HG03139 (cell line): ENCODE measurements around the gene ALDH18A1.

ENCODE experiments used
- ATAC-seq: cut with Tn5 transposase; IDR thresholded peaks from one replicate; pipeline ENCODE4 v1.9.1; 2021; ENCODE audit not compliant: unreplicated experiment

The ALDH18A1 gene

DNA sequence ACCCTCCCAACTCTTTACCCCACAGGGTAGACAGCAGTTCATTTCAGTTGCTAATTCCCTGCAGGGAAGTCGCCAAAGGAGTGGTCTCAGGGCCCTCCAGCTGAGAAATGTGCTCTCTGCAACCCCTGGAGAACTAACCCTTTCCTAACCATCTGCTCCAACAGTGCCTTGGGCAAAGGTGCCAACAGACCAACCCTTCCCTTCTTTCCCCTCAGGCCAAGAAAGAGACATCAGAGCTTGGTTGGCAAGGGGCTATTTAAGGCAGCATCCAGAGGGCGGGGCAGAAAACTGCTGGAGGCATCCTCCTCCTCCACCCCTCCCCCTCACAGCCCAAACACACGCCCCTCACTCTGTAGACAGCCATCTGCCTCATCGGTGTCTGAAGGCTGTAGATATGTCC, 97.0 kb downstream of the ALDH18A1 start:
- no peak for ATAC-seq

DNA sequence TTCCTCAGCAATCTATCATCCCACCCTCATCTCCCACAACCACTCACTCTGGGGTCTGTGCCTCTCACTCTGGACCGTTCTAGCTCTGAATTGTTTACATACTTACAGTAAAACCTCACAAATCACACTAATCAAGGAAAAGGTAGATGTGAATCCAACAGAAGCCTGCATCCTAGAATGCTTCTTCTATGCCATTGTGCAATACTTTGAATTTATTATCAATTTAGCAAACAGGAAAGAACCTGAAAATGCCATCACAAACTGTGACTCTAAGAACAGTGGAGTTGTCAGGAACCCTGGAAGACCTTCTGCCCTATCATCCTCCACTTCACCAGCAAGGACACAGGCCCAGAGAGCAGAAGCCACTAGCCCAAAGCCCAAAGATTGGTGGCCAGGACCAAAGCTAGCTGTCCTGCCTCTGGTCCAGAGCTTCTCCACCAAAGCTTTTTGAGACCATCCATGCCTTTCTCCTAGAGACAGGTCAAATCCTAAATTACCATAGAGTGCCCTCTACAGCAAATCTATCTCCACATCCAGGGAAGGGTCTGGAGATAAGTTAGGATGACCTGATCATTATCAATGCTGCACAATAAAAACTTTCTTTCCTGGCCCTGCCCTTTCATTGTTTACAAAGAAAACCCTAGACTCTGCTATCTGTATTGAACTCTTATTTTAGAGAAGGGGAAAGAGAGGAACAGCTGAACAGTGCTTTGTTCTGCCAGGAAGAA, 97.8 kb downstream of the ALDH18A1 start:
- no peak for ATAC-seq

DNA sequence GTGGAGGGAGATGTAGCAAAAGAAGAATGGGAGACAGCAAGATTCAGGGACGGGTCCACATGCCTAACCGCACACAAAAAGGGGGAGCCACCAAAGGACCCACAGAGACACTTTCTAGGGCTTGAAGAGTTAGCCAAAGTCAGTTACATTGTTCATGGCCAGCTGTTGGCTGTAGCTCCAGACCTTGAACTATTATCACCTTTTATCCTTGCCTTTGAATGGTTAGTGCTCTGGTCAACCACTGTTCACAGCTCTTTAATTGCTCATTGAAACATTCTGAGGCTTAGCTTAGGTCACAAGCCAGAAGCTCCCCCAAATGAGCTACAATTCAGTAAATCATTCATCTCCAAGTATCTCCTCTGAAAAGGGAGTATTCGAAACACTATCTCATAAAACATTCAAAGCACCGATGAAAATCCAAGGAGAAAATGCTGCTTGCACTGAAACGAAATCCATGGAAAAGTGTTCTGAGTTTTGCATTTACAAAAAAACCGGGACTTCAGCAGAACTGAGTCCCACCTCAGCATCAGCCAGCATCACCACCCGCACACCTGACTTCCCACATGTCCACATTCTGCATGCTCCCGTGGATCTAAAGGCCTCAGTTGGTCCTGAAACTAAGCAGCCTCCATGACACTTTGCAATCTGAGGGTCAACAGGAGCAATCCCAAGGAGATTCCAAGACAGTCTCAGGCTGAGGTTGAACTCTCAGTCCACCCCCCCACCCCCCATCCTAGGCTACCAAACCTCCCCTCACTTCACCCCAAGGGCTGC, 99.3 kb downstream of the ALDH18A1 start:
- no peak for ATAC-seq
